GM19035 (cell line): ENCODE data around the gene TAF4.
"Not testable (repeated sequence)": the region's sequence is repeated elsewhere in the genome, so short reads cannot be mapped to it uniquely, and the experiment has no call there.

Experiments used
- ATAC-seq: cut with Tn5 transposase; IDR thresholded peaks from one replicate; pipeline ENCODE4 v1.9.1; 2021; ENCODE audit not compliant: unreplicated experiment

Gene TAF4

GRCh38 chr20:62004614-62005013 lies 61.1 kb downstream of the TAF4 start:
- ATAC-seq = no peak

GRCh38 chr20:62003567-62004405 lies 61.9 kb downstream of the TAF4 start:
- no peak for ATAC-seq

GRCh38 chr20:62002882-62003480 lies 62.7 kb downstream of the TAF4 start:
- no peak for ATAC-seq

GRCh38 chr20:62001178-62001715 lies 64.4 kb downstream of the TAF4 start:
- no peak for ATAC-seq

- no peak for ATAC-seq
Observed at GRCh38 chr20:61998343-61999121, 67.1 kb downstream of the TAF4 start.

- no peak for ATAC-seq
Observed at GRCh38 chr20:61997891-61998290, 67.8 kb downstream of the TAF4 start.

- ATAC-seq = no peak
Observed at GRCh38 chr20:61997372-61997771, 68.3 kb downstream of the TAF4 start.

- ATAC-seq = no peak
Observed at GRCh38 chr20:61994546-61994945, 71.1 kb downstream of the TAF4 start.

GRCh38 chr20:61993058-61993457 lies 72.6 kb downstream of the TAF4 start:
- no peak for ATAC-seq

- no peak for ATAC-seq
Observed at GRCh38 chr20:61991476-61991875, 74.2 kb downstream of the TAF4 start.

GRCh38 chr20:61990484-61990883 lies 75.2 kb downstream of the TAF4 start:
- no peak for ATAC-seq

GRCh38 chr20:61989741-61990140 lies 75.9 kb downstream of the TAF4 start:
- ATAC-seq = no peak

- no peak for ATAC-seq
Observed at GRCh38 chr20:61988665-61989064, 77.0 kb downstream of the TAF4 start.

GRCh38 chr20:61986762-61987321 lies 78.8 kb downstream of the TAF4 start:
- ATAC-seq = no peak

- no peak for ATAC-seq
Observed at GRCh38 chr20:61985096-61985495, 80.6 kb downstream of the TAF4 start.

- ATAC-seq = not testable (repeated sequence)
Observed at GRCh38 chr20:61984431-61984830, 81.2 kb downstream of the TAF4 start.

- no peak for ATAC-seq
Observed at GRCh38 chr20:61983965-61984364, 81.7 kb downstream of the TAF4 start.

GRCh38 chr20:61982951-61983315 lies 82.7 kb downstream of the TAF4 start:
- no peak for ATAC-seq

GRCh38 chr20:61982191-61982950 lies 83.3 kb downstream of the TAF4 start:
- ATAC-seq = no peak

GRCh38 chr20:61981691-61982090 lies 84.0 kb downstream of the TAF4 start:
- not testable (repeated sequence) for ATAC-seq
